ENCODE results near the gene COL19A1.

GRCh38 chr6:70186461-70186860 is 320.1 kb downstream of the COL19A1 start:
- TF ChIP-seq TAF1 (IDR thresholded peaks at IDR 0.05; ENCODE audit: low read depth) (no peak), CEBPB (IDR thresholded peaks at IDR 0.05) (no peak), FOXM1 (IDR thresholded peaks at IDR 0.05; ENCODE audit: borderline replicate concordance, low read depth) (no peak)

All from Ishikawa (cell line).